Testis (tissue), 2 donors: Measurements from ENCODE around the gene TNS2.

Experiments used
- CTCF ChIP-seq, 3 experiments: fragments of 450-650 bp in 2 of 3; fragments of 200-600 bp in 1 of 3; sonication (generic) in 1 of 3; IDR thresholded peaks; one replicate each; pipeline ENCODE4 v1.5.1; 2016 to 2019; ENCODE audit warnings: antibody characterized with exemption in 3 of 3, mild to moderate bottlenecking in 2 of 3, moderate library complexity in 1 of 3
- POLR2A ChIP-seq: fragments of 450-650 bp; IDR thresholded peaks from one replicate; pipeline ENCODE4 v1.6.1; 2017; ENCODE audit warnings: antibody characterized with exemption, mild to moderate bottlenecking, moderate library complexity

GRCh38 chr12:53076461-53076860 lies 26.6 kb downstream of the TNS2 start:
- TF ChIP-seq CTCF (IDR thresholded peaks at IDR 0.05) (no peak), POLR2A (no peak)
